Skeletal muscle satellite cell (primary cell): ENCODE measurements around the gene NRDE2.
"Not testable (repeated sequence)": the region's sequence is repeated elsewhere in the genome, so short reads cannot be mapped to it uniquely, and the experiment has no call there.

Experiments
- H3K27me3 ChIP-seq: 2 replicates; pipeline ENCODE4 v1.7.0; 2013; ENCODE audit warnings: low read length; ENCODE audit not compliant: control insufficient read depth, insufficient read depth
- H3K36me3 ChIP-seq: 2 replicates; pipeline ENCODE4 v1.7.0; 2013; ENCODE audit warnings: mild to moderate bottlenecking, control low read depth, low read length; ENCODE audit not compliant: insufficient read depth
- H3K4me1 ChIP-seq: 2 replicates; pipeline ENCODE4 v1.7.0; 2013; ENCODE audit warnings: low read length; ENCODE audit not compliant: control insufficient read depth, insufficient read depth
- H3K4me2 ChIP-seq: 2 replicates; pipeline ENCODE4 v1.7.0; 2013; ENCODE audit warnings: mild to moderate bottlenecking, low read length
- H3K4me3 ChIP-seq: 2 replicates; pipeline ENCODE4 v1.7.0; 2013; ENCODE audit warnings: low read length
- H3K9ac ChIP-seq: 2 replicates; pipeline ENCODE4 v1.7.0; 2013; ENCODE audit warnings: mild to moderate bottlenecking, low read depth, low read length, moderate library complexity
- H3K9me3 ChIP-seq: replicated peaks from 2 replicates; pipeline ENCODE4 v1.7.0; 2013; ENCODE audit warnings: mild to moderate bottlenecking, control low read depth, low read length

The NRDE2 gene

GRCh38 chr14:90253826-90254225 lies 77.9 kb downstream of the NRDE2 start:
- H3K9ac ChIP-seq: no peak overlapping the region
- no peak overlapping the region for H3K4me2 ChIP-seq

GRCh38 chr14:90248594-90248993 lies 83.1 kb downstream of the NRDE2 start:
- no peaks in the 10 kb centered on the region for H3K36me3 ChIP-seq
- no peak overlapping the region for H3K4me2 ChIP-seq
- no peak overlapping the region for H3K9ac ChIP-seq
- peaks cover 8% of the 10 kb centered on the region for H3K27me3 ChIP-seq
- no peaks in the 10 kb centered on the region for H3K4me1 ChIP-seq
- no peak overlapping the region for H3K4me3 ChIP-seq
- no peaks in the 10 kb centered on the region for H3K9me3 ChIP-seq

More at GRCh38 chr14:90253826-90254225, 77.9 kb downstream of the NRDE2 start:
- H3K9me3 ChIP-seq: no peaks in the 10 kb centered on the region
- H3K27me3 ChIP-seq: peaks cover 6% of the 10 kb centered on the region
- H3K36me3 ChIP-seq: peaks cover 11% of the 10 kb centered on the region
- H3K4me1 ChIP-seq: peaks cover 8% of the 10 kb centered on the region
- H3K4me3 ChIP-seq: no peak overlapping the region

GRCh38 chr14:90247441-90247840 lies 84.3 kb downstream of the NRDE2 start:
- not testable (repeated sequence) for H3K9me3 ChIP-seq, H3K27me3 ChIP-seq, H3K36me3 ChIP-seq, H3K4me2 ChIP-seq, H3K4me3 ChIP-seq, H3K9ac ChIP-seq, H3K4me1 ChIP-seq

GRCh38 chr14:90246936-90247335 lies 84.8 kb downstream of the NRDE2 start:
- no peak overlapping the region for H3K4me2 ChIP-seq
- peaks cover 3% of the 10 kb centered on the region for H3K27me3 ChIP-seq
- no peak overlapping the region for H3K4me3 ChIP-seq
- no peaks in the 10 kb centered on the region for H3K9me3 ChIP-seq
- H3K9ac ChIP-seq: no peak overlapping the region
- H3K4me1 ChIP-seq: no peaks in the 10 kb centered on the region
- no peaks in the 10 kb centered on the region for H3K36me3 ChIP-seq

- no peak overlapping the region for H3K4me2 ChIP-seq
- H3K9ac ChIP-seq: no peak overlapping the region
- H3K36me3 ChIP-seq: no peaks in the 10 kb centered on the region
- H3K27me3 ChIP-seq: peaks cover 3% of the 10 kb centered on the region
- peaks cover 12% of the 10 kb centered on the region for H3K9me3 ChIP-seq
- H3K4me3 ChIP-seq: no peak overlapping the region
- no peaks in the 10 kb centered on the region for H3K4me1 ChIP-seq
Measured at GRCh38 chr14:90242444-90242843, 89.3 kb downstream of the NRDE2 start.

GRCh38 chr14:90239139-90239538 lies 92.6 kb downstream of the NRDE2 start:
- H3K9ac ChIP-seq: no peak overlapping the region
- H3K9me3 ChIP-seq: peaks cover 12% of the 10 kb centered on the region
- H3K4me3 ChIP-seq: no peak overlapping the region
- H3K4me2 ChIP-seq: no peak overlapping the region
- H3K36me3 ChIP-seq: no peaks in the 10 kb centered on the region
- no peaks in the 10 kb centered on the region for H3K4me1 ChIP-seq
- H3K27me3 ChIP-seq: peaks cover 7% of the 10 kb centered on the region

GRCh38 chr14:90235179-90235976 lies 96.4 kb downstream of the NRDE2 start:
- Histone ChIP-seq H3K27me3 (peaks cover 12% of the 10 kb centered on the region), H3K9me3 (peaks cover 12% of the 10 kb centered on the region), H3K4me2 (no peak overlapping the region), H3K4me3 (no peak overlapping the region), H3K9ac (no peak overlapping the region), H3K4me1 (no peaks in the 10 kb centered on the region), H3K36me3 (no peaks in the 10 kb centered on the region)

GRCh38 chr14:90229942-90230341 lies 101.8 kb downstream of the NRDE2 start:
- H3K36me3 ChIP-seq, H3K9me3 ChIP-seq, H3K4me2 ChIP-seq, H3K4me3 ChIP-seq, H3K4me1 ChIP-seq, H3K27me3 ChIP-seq, H3K9ac ChIP-seq: not testable (repeated sequence)

- H3K9ac ChIP-seq: no peak overlapping the region
- H3K9me3 ChIP-seq: no peaks in the 10 kb centered on the region
- no peak overlapping the region for H3K4me2 ChIP-seq
- H3K27me3 ChIP-seq: peaks cover 6% of the 10 kb centered on the region
- H3K4me1 ChIP-seq: no peaks in the 10 kb centered on the region
- H3K36me3 ChIP-seq: no peaks in the 10 kb centered on the region
- H3K4me3 ChIP-seq: no peak overlapping the region
Measured at GRCh38 chr14:90228478-90228877, 103.3 kb downstream of the NRDE2 start.
